ENCODE results near the gene LRP4.
"Not testable (repeated sequence)": the region's sequence is repeated elsewhere in the genome, so short reads cannot be mapped to it uniquely, and the experiment has no call there.

The LRP4 gene

GRCh38 chr11:46918083-46918787, at the start of gene LRP4:
Gene LRP4, minus strand, starts transcription at chr11:46918550. Its CDS starts 171 bp downstream, at chr11:46918379.
- peak within 1 kb of the TSS; percentile 55 for H3K4me3 ChIP-seq (replicated peaks; ENCODE audit: low read depth, low read length)
- TF ChIP-seq, protein P1, sequence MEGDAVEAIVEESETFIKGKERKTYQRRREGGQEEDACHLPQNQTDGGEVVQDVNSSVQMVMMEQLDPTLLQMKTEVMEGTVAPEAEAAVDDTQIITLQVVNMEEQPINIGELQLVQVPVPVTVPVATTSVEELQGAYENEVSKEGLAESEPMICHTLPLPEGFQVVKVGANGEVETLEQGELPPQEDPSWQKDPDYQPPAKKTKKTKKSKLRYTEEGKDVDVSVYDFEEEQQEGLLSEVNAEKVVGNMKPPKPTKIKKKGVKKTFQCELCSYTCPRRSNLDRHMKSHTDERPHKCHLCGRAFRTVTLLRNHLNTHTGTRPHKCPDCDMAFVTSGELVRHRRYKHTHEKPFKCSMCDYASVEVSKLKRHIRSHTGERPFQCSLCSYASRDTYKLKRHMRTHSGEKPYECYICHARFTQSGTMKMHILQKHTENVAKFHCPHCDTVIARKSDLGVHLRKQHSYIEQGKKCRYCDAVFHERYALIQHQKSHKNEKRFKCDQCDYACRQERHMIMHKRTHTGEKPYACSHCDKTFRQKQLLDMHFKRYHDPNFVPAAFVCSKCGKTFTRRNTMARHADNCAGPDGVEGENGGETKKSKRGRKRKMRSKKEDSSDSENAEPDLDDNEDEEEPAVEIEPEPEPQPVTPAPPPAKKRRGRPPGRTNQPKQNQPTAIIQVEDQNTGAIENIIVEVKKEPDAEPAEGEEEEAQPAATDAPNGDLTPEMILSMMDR (IDR thresholded peaks at IDR 0.05; ENCODE audit: low read length, missing control alignments) = no peak
- DNase-seq (ENCODE audit: low read depth) = no peak

- no peak for DNase-seq (ENCODE audit: low read depth)
- no peak overlapping the region for H3K4me3 ChIP-seq (replicated peaks; ENCODE audit: low read depth, low read length)
- TF ChIP-seq, protein P1 (IDR thresholded peaks at IDR 0.05; ENCODE audit: low read length, missing control alignments) = no peak
Measured at GRCh38 chr11:46967962-46968361, 49.6 kb upstream of the LRP4 start.

- TF ChIP-seq, protein P1 (IDR thresholded peaks at IDR 0.05; ENCODE audit: low read length, missing control alignments) = no peak
- H3K4me3 ChIP-seq (replicated peaks; ENCODE audit: low read depth, low read length) = no peak overlapping the region
- DNase-seq (ENCODE audit: low read depth) = no peak
Measured at GRCh38 chr11:46966773-46967172, 48.4 kb upstream of the LRP4 start.

DNA sequence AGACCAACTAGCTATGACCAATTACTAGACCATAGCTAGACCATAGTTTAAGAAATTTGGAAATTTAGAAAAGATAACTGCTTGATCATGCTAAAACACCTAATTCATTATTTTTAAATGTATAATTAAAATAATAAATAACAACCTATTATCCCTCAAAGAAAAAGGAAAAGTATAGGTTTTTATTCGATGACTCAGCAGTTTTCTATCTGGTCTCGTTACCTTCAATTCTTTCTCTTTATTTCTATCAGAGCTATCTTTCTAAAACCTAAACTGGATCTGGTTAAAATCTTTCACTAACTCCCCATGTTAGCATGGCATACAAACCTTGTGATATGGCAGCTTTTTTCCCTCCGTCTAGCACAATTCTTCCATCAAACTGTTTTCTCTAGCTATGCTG, 45.5 kb upstream of the LRP4 start:
- no peak for DNase-seq (ENCODE audit: low read depth)
- H3K4me3 ChIP-seq (replicated peaks; ENCODE audit: low read depth, low read length) = no peak overlapping the region
- TF ChIP-seq, protein P1 (IDR thresholded peaks at IDR 0.05; ENCODE audit: low read length, missing control alignments) = no peak

DNA sequence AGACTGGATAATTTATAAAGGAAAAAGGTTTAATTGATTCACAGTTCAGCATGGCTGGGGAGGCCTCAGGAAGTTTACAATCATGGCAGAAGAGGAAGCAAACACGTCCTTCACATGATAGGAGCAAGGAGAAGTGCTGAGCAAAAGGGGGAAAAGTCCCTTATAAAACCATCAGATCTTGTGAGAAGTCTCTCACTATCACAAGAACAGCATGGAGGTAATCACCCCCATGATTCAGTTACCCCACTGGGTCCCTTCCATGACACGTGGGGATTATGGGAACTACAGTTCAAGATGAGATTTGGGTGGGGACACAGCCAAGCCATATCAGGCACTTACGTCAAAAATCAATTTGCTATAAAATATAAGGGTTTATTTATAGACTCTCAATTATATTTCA, 43.5 kb upstream of the LRP4 start:
- not testable (repeated sequence) for DNase-seq (ENCODE audit: low read depth); H3K4me3 ChIP-seq (replicated peaks; ENCODE audit: low read depth, low read length)

GRCh38 chr11:46961041-46961440, 42.7 kb upstream of the LRP4 start:
- TF ChIP-seq, protein P1 (IDR thresholded peaks at IDR 0.05; ENCODE audit: low read length, missing control alignments) = no peak
- no peak overlapping the region for H3K4me3 ChIP-seq (replicated peaks; ENCODE audit: low read depth, low read length)
- DNase-seq (ENCODE audit: low read depth) = no peak

DNA sequence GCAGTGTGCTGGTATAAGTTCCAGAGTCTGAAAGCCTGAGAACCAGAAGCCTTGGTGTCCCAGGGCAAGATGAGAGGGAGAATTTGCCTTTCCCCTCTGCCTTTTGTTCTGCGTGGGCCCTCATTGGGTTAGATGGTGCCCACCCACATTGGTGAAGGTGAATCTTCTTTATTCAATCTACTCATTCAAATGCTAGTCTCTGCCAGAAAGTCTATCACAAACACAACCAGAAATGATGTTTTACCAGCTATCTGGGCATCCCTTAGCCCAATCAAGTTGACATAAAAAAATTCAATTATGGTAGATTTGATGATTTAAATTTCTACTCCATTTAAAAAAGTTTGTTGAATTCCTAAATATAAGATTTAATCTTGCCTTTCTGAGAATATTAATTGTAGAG, 40.4 kb upstream of the LRP4 start:
- DNase-seq (ENCODE audit: low read depth) = no peak
- no peak overlapping the region for H3K4me3 ChIP-seq (replicated peaks; ENCODE audit: low read depth, low read length)
- TF ChIP-seq, protein P1 (IDR thresholded peaks at IDR 0.05; ENCODE audit: low read length, missing control alignments) = no peak
